Gastroesophageal sphincter (tissue), 4 donors: ENCODE data around the gene GTPBP10. TPM values are rescaled to one million over a fixed set of nuclear protein-coding genes. Genes with fewer than 3 reads are reported as not detected.

ENCODE experiments used
- ATAC-seq: fragments of 150-250 bp; one replicate; pipeline ENCODE4 v1.9.1; 2016; ENCODE audit warnings: mild to moderate bottlenecking, moderate library complexity
- H3K27ac ChIP-seq, 4 donors: fragments of 200-600 bp; sonication (generic) in 3 of 4; 1 replicate in 3 of 4; 2 replicates in 1 of 4; pipeline ENCODE4 v1.5.1; 2016 to 2019
- H3K27me3 ChIP-seq: fragments of 200-600 bp; sonication (generic); one replicate; pipeline ENCODE4 v1.5.1; 2019
- H3K36me3 ChIP-seq, 2 donors: fragments of 200-600 bp; sonication (generic); one replicate each; pipeline ENCODE4 v1.5.1; 2019; ENCODE audit warnings: control low read depth in 1 of 2
- H3K4me1 ChIP-seq, 3 donors: fragments of 200-600 bp; sonication (generic); 1 replicate in 2 of 3; 2 replicates in 1 of 3; pipeline ENCODE4 v1.5.1; 2016 to 2019; ENCODE audit warnings: control low read depth in 2 of 3
- H3K4me3 ChIP-seq, 2 donors: fragments of 200-600 bp; sonication (generic); one replicate each; pipeline ENCODE4 v1.5.1; 2019; ENCODE audit warnings: mild to moderate bottlenecking in 1 of 2, moderate library complexity in 1 of 2
- H3K9me3 ChIP-seq, 3 donors: fragments of 200-600 bp; sonication (generic); one replicate each; pipeline ENCODE4 v1.5.1; 2017 to 2019; ENCODE audit warnings: control low read depth in 2 of 3
- CTCF ChIP-seq, 4 experiments: fragments of 200-600 bp in 2 of 4; fragments of 450-650 bp in 2 of 4; sonication (generic) in 1 of 4; IDR thresholded peaks; one replicate each; pipeline ENCODE4 v1.5.1; 2017 to 2019; ENCODE audit warnings: antibody characterized with exemption in 4 of 4, mild to moderate bottlenecking in 2 of 4, moderate library complexity in 2 of 4
- EP300 ChIP-seq: sonication (generic); formaldehyde crosslinking; IDR thresholded peaks from one replicate; pipeline ENCODE4 v1.6.1; 2017; ENCODE audit warnings: antibody characterized with exemption, mild to moderate bottlenecking
- POLR2A ChIP-seq, 2 donors: fragments of 450-650 bp; IDR thresholded peaks; one replicate each; pipeline ENCODE4 v1.6.1; 2017; ENCODE audit warnings: antibody characterized with exemption in 2 of 2, mild to moderate bottlenecking in 2 of 2, moderate library complexity in 1 of 2
- POLR2AphosphoS5 ChIP-seq: sonication (generic); formaldehyde crosslinking; IDR thresholded peaks from one replicate; pipeline ENCODE4 v1.6.1; 2017; ENCODE audit warnings: antibody characterized with exemption
- WGBS, 2 donors: methylation state at CpG; one replicate each; pipeline ENCODE4 v1.1.5; 2018; ENCODE audit warnings: low coverage in 1 of 2; 5-methylcytosine and 5-hydroxymethylcytosine counted together
- total RNA-seq, 4 donors: library from RNA; depleted of rRNA; stranded (reverse); fragments of >200 nt; gene quantifications; one replicate each; pipeline ENCODE4 v1.1.0, GENCODE V29; 2016

The GTPBP10 gene
- total RNA-seq, 4 donors from 2014 or later, result 8.9 to 35.5 (median 13.1) TPM

DNA sequence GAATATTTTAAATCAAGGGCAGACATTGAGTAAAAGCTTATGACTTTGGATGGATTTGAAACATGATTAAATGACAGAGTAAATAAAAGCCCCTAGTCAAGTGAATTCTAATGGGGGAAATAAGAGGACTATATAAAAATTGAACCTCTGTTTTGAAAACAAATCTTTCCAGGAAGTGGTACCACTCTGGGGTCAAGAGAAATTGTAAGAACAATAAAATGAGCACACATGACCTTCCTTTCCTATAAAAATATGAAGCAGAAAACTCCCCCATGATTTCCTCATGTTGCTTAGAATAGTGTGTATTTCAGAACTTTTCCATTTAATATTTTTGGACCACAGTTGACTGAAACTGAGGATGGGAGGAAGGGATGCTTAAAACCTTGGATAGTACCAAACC, 44.4 kb downstream of the GTPBP10 start:
- H3K27me3 ChIP-seq, result no peaks in the 10 kb centered on the region
- H3K4me1 ChIP-seq, result no peaks in the 10 kb centered on the region
- H3K4me3 ChIP-seq, result no peak overlapping the region
- no peak for ATAC-seq
- no peaks in the 10 kb centered on the region for H3K9me3 ChIP-seq
- H3K27ac ChIP-seq, result no peak overlapping the region
- TF ChIP-seq CTCF (IDR thresholded peaks at IDR 0.05), result no peak
- TF ChIP-seq POLR2A (IDR thresholded peaks at IDR 0.05), result no peak
- no peak for TF ChIP-seq POLR2AphosphoS5
- TF ChIP-seq EP300, result no peak
- peaks cover 0 to 11% of the 10 kb centered on the region in 2 donors for H3K36me3 ChIP-seq

DNA sequence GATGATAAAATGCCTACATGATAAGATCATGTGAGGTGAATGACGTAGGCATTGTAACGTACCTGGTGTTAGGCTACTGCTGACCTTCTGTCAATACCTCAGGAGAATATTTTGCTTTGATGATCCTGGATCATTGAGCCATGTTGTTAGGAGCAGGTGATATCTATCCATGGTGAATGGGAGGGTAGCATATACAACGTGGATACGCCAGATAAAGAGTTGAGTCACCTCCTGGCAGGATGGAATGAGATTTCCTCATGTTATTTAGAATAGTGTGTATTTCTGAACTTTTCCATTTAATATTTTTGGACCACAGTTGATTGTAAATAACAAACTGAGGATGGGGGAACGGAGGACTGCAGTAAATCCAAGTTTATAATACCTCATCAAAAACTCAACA, 45.0 kb downstream of the GTPBP10 start:
- Histone ChIP-seq H3K4me3 (no peak overlapping the region), H3K4me1 (no peaks in the 10 kb centered on the region), H3K27ac (no peak overlapping the region), H3K9me3 (no peaks in the 10 kb centered on the region), H3K27me3 (no peaks in the 10 kb centered on the region), H3K36me3 (peaks cover 0 to 6% of the 10 kb centered on the region in 2 donors)
- WGBS, 2 donors, result 68 to 73% methylated on average over 5 of the region's 5 CpGs
- no peak for ATAC-seq
- TF ChIP-seq EP300, result no peak
- TF ChIP-seq POLR2AphosphoS5, result no peak
- no peak for TF ChIP-seq CTCF (IDR thresholded peaks at IDR 0.05)
- no peak for TF ChIP-seq POLR2A (IDR thresholded peaks at IDR 0.05)

- H3K27me3 ChIP-seq, result no peaks in the 10 kb centered on the region
- H3K27ac ChIP-seq, result no peak overlapping the region
- H3K36me3 ChIP-seq, result no peaks in the 10 kb centered on the region
- no peak for ATAC-seq
- no peak overlapping the region for H3K4me3 ChIP-seq
- no peak for TF ChIP-seq CTCF (IDR thresholded peaks at IDR 0.05)
- TF ChIP-seq EP300, result no peak
- TF ChIP-seq POLR2AphosphoS5, result no peak
- no peak for TF ChIP-seq POLR2A (IDR thresholded peaks at IDR 0.05)
- H3K9me3 ChIP-seq, result peaks cover 0 to 3% (median 0%) of the 10 kb centered on the region in 3 donors
- WGBS, 2 donors, result 81 to 89% methylated on average over 4 of the region's 4 CpGs
- no peaks in the 10 kb centered on the region for H3K4me1 ChIP-seq
These were observed 49.9 kb downstream of the GTPBP10 start for GRCh38 chr7:90396420-90396819.

DNA sequence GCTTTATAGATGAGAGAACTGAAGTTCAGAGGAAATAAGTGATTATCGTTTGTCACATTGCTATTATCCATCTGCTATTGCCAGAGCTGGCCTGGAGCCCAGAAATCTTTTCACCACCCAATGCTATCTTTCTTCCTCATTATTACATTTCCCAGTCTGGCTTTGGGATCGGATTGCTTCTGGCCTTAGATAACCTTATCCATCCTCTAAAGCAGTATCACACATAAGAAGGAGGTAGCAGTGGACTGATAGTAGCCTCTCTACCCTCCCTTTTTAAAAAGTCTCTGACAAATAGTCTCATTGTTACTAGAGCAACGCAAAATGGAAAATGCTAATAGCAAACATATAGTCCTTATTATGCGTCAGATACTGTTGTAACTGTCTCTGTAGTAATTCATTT, 55.5 kb downstream of the GTPBP10 start:
- Histone ChIP-seq H3K36me3 (peaks cover 0 to 18% of the 10 kb centered on the region in 2 donors), H3K27me3 (no peaks in the 10 kb centered on the region), H3K27ac (no peak overlapping the region), H3K4me3 (no peak overlapping the region), H3K9me3 (peaks cover 0 to 3% (median 0%) of the 10 kb centered on the region in 3 donors), H3K4me1 (peaks cover 0 to 28% (median 8%) of the 10 kb centered on the region in 3 donors)
- WGBS, 2 donors, result 28 to 32% methylated on average over 4 of the region's 4 CpGs
- no peak for ATAC-seq
- TF ChIP-seq EP300, result no peak
- TF ChIP-seq POLR2AphosphoS5, result no peak
- TF ChIP-seq CTCF (IDR thresholded peaks at IDR 0.05), result no peak
- TF ChIP-seq POLR2A (IDR thresholded peaks at IDR 0.05), result no peak

DNA sequence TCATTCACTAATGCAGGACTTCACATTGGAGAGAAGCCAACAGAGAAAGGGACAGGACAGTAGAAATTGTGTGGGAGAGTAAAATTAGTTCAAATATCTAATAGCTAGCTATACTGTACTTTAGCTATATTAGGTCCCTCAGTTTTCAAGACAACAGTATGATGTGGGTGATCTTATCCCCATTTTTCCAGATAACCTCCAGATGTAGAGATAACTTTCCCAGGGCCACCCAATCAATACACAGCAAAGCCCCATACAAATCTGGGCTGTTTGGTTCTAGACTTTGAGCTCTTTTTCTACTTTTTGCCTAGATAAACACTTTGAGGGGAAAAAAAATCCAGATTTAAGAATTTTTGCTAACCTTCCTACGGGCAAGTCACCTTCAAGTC, 56.3 kb downstream of the GTPBP10 start:
- no peak for ATAC-seq
- H3K27ac ChIP-seq, result peak overlapping the region; percentile 89 to 98 (median 92)

More for the DNA sequence above, 56.3 kb downstream of the GTPBP10 start:
- Histone ChIP-seq H3K4me1 (peaks cover 0 to 29% (median 8%) of the 10 kb centered on the region in 3 donors), H3K36me3 (peaks cover 0 to 26% of the 10 kb centered on the region in 2 donors), H3K4me3 (peak overlapping the region; percentile 64 to 99), H3K27me3 (no peaks in the 10 kb centered on the region), H3K9me3 (peaks cover 0 to 3% (median 0%) of the 10 kb centered on the region in 3 donors)
- TF ChIP-seq EP300 (no peak), POLR2AphosphoS5 (no peak), CTCF (IDR thresholded peaks at IDR 0.05) (no peak), POLR2A (IDR thresholded peaks at IDR 0.05) (no peak)
- WGBS, 2 donors, result 27 to 50% methylated on average over 1 of the region's 1 CpG
